Measurements from ENCODE around the gene P2RY8. TPM values are rescaled to one million over a fixed set of nuclear protein-coding genes. Genes with fewer than 3 reads are reported as not detected.
A peak's percentile ranks its signal among the peaks of the same experiment; 100 is the strongest.

The P2RY8 gene
- total RNA-seq, 1 donor from 2014 or later, result 0.48 TPM

DNA sequence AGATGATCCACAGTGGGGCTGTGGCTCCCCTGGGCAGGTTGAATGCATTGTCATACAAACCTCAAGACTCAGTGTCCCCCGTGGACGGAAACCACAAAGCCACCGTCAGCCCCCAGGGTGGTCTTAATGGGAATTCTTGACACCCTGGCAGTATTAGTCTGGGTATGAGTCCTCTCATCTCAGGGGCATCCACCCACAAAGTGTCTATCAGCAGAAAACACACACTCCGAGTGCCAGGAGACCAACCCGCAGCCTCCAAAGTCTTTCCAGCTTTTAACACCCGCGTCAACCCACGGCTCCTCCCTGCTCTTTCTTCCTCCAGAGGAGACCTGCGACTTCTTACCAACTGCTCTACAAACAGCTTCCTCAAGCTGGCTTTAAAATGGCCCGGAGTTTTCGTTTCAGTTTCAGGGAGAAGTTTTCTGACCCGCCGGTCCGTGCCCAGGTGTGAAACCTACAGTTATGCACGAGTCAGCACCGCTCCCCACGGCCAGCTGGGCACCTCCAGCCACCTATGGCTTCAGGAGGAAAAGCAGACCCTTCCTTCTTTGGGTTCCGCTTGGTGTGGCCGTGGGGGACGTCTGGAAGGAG is 69.9 kb downstream of the P2RY8 start:
- DNase-seq (ENCODE audit: low spot score) (peak; percentile 38), ATAC-seq (no peak)

- DNase-seq (ENCODE audit: low spot score), result peak; percentile 34
- ATAC-seq, result no peak
These were observed 70.7 kb downstream of the P2RY8 start for GRCh38 chrX:1466232-1466661.

GRCh38 chrX:1465286-1466231 is 71.4 kb downstream of the P2RY8 start:
- peak; percentile 31 for DNase-seq (ENCODE audit: low spot score)
- no peak for ATAC-seq

DNA sequence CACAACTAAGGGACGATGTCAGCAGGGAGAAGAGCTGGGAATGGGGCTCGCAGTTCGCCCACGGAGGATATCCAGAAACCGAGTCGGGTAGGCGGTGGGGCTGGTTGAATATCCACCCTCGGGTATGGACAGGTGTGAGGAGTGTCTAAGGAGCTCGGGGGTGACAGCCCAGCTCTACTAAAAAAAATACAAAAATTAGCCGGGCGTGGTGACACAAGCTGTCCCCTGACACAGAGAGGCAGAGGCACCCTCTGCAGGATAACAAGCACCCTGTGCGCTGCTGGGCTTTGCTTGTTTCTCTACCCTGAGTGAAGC is 72.1 kb downstream of the P2RY8 start:
- DNase-seq (ENCODE audit: low spot score) (peak; percentile 22), ATAC-seq (no peak)

- ATAC-seq (no peak), DNase-seq (ENCODE audit: low spot score) (peak; percentile 31)
These were observed 72.7 kb downstream of the P2RY8 start for GRCh38 chrX:1464041-1464970.

DNA sequence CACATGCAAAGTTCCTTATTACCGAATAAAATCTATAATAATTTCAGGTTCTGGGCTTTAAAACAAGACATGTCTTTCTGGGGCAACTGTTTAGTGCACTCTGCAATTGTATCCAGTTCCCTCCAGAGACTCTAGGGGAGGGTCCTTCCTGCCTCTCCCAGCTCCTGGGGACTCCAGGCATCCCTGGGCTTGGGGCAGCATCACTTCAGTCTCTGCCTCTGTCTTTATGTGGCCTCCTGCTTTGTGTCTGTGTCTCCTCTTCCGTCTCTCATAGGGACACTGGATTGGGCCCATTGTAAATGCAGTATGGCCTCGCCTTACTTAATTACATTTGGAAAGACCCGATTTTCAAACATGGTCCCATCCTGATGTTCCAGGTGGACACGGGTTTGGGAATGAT is 73.4 kb downstream of the P2RY8 start:
- DNase-seq (ENCODE audit: low spot score) (peak; percentile 11), ATAC-seq (no peak)

DNA sequence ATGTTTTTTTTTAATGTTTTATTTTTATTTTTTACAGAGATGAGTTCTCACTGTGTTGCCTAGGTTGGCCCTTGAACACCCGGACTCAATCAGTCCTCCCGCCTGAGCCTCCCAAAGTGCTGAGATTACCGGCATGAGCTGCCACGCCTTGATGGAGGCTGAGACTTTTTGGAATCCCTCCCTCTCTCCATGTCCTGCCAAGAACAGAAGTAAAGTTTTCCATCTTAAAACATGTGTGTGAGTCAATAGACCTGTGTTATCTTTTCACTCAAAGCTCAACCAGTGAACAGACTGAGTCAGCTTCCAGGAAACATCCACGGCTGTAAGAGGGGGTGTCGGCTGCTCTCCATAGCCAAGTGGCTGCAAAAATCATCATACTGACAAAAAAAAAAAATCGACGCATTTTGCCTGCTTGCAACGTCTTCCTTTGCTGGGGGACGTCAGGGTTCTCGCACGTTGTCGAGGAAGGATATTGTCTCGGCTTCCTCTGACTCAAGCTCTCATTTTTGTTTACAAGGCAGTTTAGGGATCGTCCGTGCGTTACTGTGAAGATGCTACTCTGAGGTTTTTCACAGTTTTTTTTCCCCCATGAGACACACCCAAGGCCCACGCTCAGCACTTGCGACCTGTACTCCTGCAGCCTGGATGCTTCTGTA is 74.3 kb downstream of the P2RY8 start:
- ATAC-seq (peak; percentile 52), DNase-seq (ENCODE audit: low spot score) (peak; percentile 38)

- ATAC-seq, result no peak
- DNase-seq (ENCODE audit: low spot score), result no peak
These were observed 74.9 kb downstream of the P2RY8 start for GRCh38 chrX:1462110-1462509.

DNA sequence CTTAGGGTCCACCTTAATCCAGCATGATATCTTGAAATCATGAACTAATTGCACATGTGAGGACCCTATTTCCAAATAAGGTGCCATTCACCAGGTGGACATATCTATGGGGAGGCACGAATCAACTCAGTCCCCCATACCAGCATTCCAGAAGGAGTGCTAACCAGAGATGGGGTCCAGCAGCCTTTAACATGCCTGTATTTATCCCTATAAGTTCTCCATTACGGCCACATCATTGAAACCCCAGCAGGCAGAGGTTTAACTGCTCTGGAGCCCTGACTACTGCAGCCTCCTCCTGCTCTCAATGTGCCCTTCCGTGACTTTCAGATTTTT is 81.1 kb downstream of the P2RY8 start:
- ATAC-seq (no peak), DNase-seq (ENCODE audit: low spot score) (no peak)

GRCh38 chrX:1453951-1454785 is 82.8 kb downstream of the P2RY8 start:
- ATAC-seq (peak; percentile 59), DNase-seq (ENCODE audit: low spot score) (peak; percentile 88)

DNA sequence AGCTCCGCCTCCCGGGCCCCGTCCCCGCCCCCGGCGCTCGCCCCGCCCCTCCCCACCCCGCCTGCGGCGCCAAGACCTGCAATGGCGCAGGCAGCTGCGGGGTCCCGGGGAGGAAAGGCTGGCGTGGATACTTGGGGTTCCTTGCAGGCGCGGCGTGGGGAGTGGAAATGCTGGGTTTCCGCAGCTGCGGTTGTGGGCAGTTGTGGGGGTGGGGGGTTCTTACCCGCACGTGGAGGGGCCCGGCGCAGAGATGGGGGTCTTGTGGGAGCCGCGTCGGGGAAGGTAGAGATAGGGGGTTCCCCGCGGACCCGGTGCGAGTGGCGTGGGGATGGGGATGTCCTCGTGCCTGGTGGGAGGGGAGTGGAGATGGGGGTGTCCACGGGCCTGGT is 83.6 kb downstream of the P2RY8 start:
- ATAC-seq, result peak; percentile 43
- no peak for DNase-seq (ENCODE audit: low spot score)

- DNase-seq (ENCODE audit: low spot score), result peak; percentile 100
- peak; percentile 85 for ATAC-seq
These were observed 84.2 kb downstream of the P2RY8 start, which contains the start of gene ASMTL for GRCh38 chrX:1452516-1453394. ASMTL (minus strand) TSS chrX:1452909; CDS start chrX:1452840, 69 bp downstream.

GRCh38 chrX:1451661-1452515 is 85.1 kb downstream of the P2RY8 start:
- DNase-seq (ENCODE audit: low spot score), result peak; percentile 47
- no peak for ATAC-seq

- no peak for ATAC-seq
These were observed 85.7 kb downstream of the P2RY8 start for GRCh38 chrX:1451251-1451660.

DNA sequence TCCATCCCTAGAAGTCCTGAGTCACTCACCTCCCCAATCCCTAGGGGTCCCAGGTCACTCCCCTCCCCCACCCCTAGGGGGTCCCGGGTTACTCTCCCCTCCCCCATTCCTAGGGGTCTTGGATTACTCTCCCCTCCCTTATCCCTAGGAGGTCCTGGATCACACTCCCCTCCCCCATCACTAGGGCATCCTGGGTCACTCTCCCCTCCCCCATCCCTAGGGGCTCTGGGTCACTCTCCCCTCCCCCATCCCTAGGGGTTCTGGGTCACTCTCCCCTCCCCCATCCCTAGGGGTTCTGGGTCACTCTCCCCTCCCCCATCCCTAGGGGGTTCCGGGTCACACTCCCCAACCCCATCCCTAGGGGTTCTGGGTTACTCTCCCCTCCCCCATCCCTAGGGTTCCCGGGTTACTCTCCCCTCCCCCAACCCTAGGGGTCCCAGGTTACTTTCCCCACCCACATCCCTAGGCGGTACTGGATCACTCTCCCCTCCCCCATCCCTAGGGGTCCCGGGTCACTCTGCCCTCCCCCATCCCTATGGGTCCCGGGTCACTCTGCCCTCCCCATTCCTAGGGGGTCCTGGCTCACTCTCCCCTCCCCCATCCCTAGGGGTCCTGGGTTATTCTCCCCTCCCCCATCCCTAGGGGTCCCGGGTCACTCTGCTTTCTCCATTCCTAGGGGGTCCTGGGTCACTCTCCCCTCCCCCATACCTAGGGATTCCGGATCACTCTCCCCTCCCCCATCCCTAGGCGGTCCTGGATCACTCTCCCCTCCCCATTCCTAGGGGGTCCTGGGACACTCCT is 86.4 kb downstream of the P2RY8 start:
- no peak for ATAC-seq
- peak; percentile 42 for DNase-seq (ENCODE audit: low spot score)

More at GRCh38 chrX:1451251-1451660, 85.7 kb downstream of the P2RY8 start:
- DNase-seq (ENCODE audit: low spot score), result no peak

GRCh38 chrX:1449823-1450149 is 87.2 kb downstream of the P2RY8 start:
- DNase-seq (ENCODE audit: low spot score) (no peak), ATAC-seq (no peak)
